HG03097 (cell line): Measurements from ENCODE around the gene PHLDB2.

ENCODE experiments used
- ATAC-seq: cut with Tn5 transposase; IDR thresholded peaks from one replicate; pipeline ENCODE4 v1.9.1; 2021; ENCODE audit not compliant: unreplicated experiment, low FRiP score

PHLDB2 gene

DNA sequence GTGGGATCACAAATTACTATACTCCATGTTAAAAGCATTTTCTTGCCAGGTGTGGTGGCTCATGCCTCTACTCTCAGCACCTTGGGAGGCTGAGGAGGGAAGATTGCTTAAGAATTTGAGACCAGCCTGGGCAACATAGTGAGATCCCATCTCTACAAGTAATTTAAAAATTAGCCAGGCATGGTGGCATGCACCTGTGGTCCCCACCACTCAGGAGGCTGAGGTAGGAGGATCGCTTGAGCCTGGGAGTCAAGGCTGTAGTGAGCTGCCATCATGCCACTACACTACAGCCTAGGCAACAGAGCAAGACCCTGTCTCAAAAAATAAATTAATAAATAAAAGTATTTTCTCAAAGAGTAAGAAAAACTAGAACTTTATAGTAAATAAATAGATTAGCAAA is 96.8 kb downstream of the PHLDB2 start:
- ATAC-seq: no peak

DNA sequence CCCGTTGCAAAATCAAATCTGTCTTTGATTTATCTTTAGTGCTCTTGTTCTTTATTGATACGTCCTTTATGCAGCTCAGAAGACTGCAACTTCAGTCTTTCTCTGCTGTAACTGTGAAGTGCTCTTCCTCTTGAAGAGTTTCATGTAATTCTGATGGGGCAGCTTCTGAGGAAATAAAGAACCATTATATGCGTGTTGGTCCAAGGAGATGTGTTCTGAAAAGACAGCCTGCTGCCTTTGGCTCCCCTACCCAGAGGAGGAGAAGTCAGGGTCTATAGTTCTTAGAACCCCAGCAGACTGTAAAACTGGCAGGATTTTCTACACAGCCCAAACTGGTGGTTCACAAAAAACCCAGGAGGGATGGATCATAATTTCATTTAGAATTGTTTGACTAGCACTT is 97.4 kb downstream of the PHLDB2 start:
- no peak for ATAC-seq

DNA sequence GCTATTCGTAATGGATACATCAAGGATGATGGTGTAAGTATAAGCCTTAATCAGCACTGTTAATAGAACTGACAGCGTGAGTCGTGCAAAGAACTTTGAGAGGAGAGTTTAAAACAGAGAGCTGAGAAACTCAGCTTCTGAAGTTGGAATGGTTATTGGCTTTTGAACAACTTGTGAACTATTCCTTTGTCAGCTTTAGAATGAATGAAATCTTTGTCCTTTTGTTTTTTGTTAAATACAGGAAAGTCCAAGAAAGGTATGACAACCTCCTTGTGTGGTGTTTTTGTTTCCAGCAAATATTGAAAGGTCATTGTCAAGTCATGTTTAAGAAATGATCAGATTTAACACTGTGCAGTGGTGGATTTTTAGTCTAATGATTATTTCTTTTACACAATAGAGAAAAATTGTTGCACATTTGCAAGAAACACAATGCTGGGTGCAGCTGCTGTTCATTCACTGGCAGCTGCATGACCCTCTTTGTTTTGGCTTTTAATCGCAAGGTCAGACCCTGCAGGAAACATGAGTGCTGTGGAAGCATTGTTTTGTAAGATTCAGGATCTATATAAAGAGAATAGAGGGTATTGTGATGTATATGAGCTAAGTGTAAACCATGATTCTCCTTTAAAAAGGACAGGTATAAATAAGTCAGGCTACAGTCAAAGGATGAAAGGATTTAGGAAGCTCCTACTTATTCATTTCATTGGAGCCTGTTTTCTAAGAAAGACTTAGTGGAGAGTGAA is 98.1 kb downstream of the PHLDB2 start:
- no peak for ATAC-seq

DNA sequence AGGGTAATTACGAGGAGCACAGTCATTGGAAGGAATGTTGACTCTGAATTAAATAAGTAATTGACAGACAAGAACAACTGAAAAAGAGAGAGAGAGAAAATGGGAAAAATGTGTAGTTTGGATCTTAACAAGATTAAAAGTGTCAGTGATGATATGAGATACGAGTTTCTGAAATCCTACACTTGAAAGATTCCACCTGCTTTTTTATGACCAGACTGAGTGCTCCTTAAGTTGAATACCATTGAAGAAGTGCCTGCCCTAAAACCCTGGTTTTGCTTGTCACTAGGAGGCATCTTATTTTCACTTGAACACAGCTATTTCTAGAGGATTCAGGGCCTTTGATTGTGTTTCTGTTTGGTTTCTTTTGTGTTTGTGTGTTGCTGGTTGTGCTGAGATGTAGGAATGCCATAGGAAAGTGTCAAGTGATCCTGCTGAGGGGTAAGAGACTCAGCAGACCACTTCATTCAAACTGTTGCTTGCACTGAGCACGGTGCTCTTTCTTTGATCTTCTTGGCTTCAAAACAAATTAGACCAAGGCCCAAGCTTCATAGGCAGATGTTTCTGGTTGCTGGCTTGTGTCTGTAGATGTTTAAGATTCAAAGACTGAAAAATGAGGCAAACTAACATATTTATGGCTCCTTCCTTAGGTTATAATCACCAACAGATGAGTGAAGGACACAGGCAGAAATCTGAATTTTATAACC is 102.5 kb downstream of the PHLDB2 start:
- ATAC-seq: no peak

DNA sequence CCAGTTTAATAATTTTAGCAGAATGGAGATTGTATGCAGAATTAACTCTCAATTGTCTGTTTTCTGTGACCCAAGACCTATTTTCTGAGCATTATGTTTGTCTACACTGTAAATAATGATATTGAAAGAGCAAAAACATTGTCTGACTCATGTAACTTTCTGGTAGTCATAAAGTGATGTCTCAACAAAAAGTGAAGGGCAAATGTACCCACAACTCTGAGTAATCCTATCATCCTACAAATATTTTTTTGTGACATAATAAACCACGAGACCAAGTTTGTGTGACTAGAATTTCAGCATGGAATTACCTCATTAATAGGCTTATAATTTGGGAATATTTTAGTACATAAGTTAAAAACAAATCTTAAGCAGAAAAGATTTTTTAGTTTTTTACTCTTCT is 104.4 kb downstream of the PHLDB2 start:
- ATAC-seq: no peak

DNA sequence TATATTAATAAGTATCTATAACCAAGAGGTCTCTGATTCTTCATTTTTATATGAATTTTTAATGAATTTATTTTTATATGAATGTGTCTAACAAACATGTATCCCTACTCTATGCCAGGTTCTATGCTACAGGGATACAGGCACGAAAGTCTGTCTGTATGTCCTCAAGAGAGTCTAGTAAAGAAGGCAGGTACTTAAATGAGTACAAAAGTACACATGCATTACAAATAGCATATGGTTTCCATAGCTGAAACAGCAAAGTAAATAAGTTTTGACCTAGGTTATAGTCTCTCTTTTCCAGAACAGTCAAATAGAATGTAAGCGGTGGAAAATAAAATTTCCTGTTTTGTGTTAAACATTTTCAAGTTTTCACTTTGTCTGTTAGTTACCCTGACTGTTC is 106.4 kb downstream of the PHLDB2 start:
- no peak for ATAC-seq

DNA sequence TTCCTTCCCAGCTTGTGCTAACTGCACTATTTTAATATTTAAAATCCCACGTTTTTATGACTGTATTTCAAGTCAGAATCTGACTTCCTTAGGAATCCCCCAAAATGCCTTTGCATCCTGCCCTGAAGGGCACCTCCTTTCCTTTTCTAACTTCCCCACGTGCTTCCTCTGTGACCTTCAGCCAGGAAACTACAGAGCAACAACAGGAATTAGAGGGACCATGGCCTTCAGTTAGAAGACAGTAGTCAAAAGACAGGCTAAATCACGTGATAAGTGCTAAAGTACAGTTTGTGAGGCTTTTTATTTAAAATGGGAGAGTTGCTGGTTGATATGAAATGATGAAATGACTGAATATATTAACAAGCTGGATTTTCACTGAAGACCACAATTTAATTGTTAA is 108.0 kb downstream of the PHLDB2 start:
- ATAC-seq: no peak

DNA sequence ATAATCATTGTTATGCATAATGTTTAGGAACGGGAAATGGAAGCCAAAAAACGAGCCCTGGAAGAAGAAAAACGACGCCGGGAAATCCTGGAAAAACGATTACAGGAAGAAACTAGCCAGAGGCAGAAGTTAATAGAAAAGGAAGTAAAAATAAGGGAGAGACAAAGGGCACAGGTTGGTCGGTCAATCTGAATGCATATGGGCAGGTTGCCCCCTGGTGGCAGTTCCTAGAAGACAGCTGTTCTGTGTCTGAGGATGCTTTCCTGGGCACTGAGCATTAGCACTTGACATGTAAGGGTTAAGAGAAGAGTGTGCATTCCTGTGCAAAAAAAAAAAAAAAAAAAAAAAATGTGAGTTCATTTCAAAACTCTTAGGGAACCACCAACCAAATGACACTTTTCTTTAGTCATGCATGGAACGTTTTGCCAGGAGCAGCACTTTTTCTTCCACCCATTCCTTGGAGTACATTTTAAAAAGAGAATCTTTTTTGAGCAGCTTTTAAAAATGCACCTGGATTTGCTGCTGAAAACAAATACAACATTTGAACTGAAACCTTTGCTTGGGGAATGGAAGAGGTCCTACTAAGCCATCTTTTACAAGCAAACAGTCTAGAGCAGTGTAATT is 108.7 kb downstream of the PHLDB2 start:
- peak; percentile 95 for ATAC-seq

DNA sequence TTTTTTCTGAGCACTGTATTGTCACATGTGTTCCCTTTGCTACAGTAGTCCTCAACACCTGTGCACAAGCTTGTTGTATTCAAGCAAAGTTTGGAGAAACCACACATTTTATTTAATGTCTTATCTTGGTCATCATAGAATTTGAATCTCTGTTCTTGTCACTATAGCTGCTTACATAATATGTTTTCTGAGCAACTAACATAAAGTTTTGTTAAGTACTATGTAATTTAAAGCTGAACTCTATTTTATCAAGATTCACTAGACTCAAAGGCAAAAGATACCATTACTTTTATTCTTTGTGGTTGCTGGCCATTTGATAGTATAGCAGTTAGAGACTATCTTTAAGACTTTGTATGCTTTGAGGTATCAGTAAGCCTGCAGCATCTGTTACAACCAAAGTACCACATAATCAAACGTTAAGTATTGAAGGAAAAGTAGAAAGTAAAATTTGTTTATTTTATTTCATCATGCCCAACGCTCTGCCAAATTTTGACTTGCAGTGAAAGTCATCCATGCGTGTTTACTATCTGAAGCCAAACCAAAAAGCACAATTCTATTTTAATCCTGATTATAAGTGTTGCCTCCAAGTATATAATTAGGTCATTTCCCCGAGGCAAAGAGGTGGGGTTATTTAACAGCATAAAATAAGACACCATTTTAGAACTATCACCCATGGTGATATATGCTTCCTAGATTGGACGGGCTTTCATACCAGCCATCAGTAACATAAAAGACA is 109.4 kb downstream of the PHLDB2 start:
- ATAC-seq: no peak

DNA sequence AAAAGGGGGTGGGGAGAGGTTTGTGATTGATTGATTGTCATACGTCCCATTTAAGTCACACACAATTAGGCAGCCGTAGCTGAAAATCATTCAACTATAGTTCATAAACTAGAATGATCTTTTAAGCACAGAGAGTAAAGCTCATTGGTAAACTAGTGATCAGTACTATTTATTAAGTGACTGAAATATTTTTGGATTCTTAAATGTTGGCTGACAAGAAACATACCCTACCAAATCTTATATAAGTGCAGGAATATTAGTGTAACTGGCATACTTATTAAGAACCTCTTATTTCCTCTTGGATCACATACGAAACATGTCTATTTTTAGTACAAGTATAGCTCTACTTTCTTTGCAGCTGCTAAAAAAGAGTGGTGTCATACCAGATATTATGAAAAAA is 111.3 kb downstream of the PHLDB2 start:
- no peak for ATAC-seq

DNA sequence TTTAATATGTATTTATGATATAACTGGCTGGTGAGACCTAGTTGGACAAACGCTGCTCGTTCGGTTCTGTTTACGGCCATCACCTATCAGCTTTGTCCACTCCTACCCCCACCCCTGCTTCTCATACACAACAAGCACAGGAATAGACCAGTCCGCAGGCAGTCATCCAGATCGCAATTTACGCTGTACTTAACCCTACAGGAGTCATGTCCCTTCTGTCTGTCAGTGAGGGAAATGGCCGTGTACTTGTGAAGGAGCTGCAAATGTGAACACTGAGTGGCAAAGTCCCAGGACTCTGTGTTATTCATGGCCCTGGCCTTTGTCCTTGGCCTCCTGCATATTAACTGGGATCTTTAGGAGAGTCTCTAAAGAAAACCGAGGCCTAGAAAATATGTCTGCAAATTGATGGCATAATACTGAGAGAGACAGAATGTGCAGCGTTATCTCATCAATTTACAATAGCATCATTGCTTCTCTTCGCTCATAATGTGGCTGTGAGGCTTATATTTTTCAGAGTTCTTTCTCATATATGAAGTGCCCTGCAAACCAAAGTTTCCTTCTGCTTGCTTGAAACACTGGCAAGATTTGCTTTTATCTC is 112.6 kb downstream of the PHLDB2 start:
- ATAC-seq: no peak

DNA sequence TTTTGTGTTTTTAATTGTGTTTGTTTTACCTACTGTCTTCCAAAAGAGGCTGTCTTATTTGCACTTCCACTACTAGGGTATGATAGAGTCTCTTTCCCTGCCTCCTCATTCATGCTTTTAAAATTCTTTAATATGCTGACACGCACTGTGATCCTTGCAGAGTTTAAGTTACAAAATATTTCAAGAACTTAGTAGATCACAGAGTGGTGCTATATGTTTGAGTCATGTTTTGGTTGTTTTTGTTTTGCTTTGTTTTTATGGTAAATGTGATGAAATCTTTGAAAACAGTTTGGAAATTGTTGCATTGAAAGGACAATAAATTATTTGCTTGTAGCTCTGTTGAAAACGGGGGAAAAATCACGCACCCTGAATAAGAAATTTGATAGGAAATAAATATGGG is 113.8 kb downstream of the PHLDB2 start:
- no peak for ATAC-seq

DNA sequence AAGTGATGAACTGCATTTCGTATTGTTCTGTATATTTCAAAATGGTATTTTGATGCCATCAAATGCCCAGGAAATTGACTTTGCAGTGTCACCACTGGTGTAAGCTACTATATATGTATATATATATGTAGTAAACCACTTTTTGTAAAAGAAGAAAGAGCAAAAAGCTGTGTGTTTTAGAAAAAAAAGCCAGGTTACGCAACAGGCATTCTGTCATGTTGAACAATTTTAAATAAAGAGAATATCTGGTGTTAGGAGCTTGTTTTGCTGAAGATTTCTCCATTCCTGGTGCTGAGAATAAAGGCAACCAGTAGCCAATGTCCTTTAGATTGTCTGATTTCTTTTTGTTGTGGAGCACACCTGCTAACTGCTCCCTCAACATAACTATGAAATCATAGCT is 116.1 kb downstream of the PHLDB2 start:
- ATAC-seq: no peak

DNA sequence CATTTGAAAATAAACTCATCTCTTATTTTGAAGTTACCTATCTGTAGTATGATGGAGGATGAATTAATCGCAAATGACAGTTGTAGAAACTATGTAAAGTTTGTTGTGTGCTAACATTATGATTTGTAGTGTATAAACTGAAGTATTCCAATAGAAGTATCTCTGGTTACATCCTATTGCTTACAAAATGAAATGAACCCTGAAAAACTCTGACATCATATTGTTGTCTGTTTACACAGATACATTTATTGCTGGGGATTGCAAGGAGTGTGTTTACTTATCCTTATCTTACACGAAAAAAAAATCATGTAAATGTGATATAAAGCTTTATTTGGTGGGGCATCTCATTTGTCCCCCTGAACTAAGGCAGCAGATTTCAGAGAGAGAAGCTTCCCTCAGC is 117.2 kb downstream of the PHLDB2 start:
- ATAC-seq: no peak

DNA sequence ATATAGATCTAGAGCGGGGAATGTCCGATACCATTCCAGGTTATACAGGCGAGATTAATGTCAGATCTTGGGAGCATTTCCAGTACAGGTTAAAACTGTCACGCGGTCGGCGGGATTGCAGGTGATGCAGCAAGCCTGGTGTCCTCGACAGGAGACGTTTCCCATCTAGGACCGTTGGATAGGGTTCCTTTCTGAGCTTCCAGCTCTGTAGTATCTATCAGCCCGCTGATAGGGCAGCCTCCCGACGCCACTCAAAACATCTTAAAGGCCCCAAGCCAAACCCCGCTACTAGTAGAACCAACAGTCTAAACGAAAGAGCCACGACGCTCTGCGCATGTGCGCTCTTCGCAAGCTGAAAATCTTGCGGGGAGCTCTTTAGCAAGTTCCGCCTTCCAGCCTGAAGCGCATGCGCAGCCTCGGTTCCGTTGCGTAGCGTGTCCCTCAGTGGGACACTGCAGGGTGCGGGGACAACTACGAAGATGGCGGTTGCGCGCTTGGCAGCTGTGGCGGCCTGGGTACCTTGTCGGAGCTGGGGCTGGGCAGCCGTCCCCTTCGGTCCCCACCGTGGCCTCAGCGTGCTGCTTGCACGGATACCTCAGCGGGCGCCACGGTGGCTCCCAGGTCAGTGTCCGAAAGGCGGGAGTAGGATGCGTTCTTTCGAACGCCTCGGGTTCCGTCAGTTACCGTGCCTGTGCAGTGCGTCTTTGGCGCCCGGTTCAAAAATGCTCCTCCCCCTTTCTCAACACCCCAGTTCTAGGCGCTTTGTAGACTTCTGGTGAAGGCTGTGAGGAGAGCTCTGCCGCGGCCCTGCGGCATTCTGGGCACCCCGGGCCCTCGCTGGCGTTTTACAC is 119.7 kb downstream of the PHLDB2 start, which contains the start of gene ABHD10:
Gene ABHD10, plus strand, starts transcription at position 444 of the 851 bp plus-strand sequence. Its CDS starts 36 bp downstream, at position 480.
- ATAC-seq: peak; percentile 96

DNA sequence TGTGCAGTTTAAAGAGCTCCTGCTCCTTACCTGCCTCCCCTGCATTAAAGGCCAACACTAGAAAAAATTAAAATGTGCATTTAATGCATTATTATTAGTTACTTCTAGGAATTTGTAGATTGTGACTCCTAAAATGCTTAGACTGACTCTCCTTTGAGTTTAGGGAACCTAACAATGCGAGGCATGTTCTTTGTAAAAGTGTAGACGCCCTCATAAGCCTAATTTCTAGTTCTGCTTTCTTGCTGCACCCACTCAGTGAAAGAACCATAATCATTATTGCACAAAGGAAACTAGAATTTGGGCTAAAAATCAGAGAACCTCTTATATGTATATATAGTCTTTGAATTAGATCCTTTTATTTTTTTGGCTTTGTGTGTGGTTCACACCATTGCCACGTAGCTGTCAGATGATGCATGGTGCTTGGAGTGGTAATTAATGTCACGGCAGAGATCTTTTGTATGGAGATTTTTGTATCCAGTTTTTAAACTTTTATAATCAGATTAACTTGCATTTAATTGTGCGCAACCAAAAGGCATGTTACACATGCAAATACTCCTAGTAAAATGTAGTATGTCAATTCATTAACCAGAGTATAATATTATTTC is 120.5 kb downstream of the PHLDB2 start:
- peak; percentile 22 for ATAC-seq

DNA sequence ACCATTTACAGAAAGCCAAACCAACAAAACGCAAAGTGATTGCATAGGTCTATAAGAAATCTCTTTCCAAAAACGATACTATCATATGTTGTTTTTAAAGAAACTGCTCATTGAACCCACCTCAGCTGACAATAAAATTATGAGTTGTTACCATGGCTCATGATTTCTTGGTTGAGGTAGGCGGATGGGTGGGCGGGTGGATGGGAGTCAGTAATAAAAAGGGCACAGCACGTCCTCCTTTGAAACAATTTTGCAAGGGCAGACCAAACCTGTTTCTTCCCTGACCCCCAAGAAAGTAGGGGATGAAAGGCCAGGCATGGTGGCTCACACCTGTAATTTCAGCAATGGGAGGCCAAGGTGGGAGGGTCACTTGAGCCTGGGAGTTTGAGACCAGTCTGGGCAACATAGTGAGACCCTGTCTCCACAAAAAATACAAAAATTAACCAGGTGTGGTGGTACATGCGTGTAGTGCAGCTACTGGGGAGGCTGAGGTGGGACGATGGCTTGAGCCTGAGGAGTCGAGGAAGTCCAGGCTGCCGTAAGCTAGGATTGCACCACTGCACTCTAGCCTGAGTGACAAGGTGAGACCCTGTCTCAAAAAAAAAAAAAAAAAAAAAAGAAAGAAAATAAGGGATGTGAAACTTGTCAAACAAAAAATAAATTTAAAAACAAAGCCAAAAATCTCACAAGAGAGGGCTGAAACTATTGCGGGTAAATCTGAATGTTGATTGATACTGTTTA is 121.8 kb downstream of the PHLDB2 start:
- no peak for ATAC-seq

DNA sequence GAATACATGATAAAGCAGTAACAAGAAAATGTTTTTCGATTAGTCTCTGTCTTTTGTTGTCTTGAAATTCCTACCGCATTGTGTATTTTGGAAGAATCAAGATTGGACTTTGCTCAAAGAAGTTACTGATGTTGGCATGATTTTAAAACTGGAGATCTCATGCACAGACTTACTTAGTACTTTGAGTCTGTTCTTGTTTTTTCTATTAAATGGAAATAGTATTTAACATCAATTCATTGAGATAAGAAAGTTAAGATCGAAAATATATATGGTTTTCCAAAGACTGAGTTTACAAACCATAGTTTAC is 122.3 kb downstream of the PHLDB2 start:
- ATAC-seq: no peak
